GM21786 (cell line): ENCODE data around the gene FARP1.

Experiments
- ATAC-seq: cut with Tn5 transposase; IDR thresholded peaks from one replicate; pipeline ENCODE4 v1.9.1; 2021; ENCODE audit not compliant: unreplicated experiment

Gene FARP1

GRCh38 chr13:98385606-98386005 lies 242.7 kb downstream of the FARP1 start:
- ATAC-seq = no peak

- no peak for ATAC-seq
Measured at GRCh38 chr13:98386637-98387036, 243.7 kb downstream of the FARP1 start.

GRCh38 chr13:98389319-98389718 lies 246.4 kb downstream of the FARP1 start:
- no peak for ATAC-seq

DNA sequence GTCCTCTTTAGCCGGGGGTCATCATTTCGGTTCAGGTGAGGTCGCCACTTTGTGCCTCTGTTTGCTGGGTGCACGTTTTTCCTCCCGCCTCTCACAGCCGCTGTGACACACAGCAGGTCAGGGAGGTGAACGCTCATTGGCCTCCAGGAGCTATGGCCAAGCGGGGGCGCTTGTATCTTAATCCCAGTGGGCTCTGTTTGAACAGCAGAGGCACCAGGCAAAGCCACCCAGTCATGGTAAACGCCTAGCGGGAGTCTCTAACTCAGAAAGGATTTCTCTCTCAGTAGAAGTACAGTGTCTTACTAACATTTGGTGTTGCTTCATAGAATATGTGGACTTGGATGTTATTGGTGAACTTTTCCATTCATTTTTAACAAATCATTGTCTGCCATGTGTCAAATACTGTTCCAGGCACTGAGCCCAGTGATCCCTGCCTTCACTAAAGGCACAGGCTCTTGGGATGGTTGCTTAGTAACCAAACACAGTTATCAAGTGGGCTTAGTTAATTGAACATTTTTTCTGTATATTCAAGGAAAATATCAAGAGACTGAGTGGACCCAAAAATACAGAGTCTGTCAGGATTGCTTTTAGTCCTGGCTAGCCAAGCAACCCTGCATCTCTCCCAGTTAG lies 247.3 kb downstream of the FARP1 start:
- ATAC-seq = no peak

DNA sequence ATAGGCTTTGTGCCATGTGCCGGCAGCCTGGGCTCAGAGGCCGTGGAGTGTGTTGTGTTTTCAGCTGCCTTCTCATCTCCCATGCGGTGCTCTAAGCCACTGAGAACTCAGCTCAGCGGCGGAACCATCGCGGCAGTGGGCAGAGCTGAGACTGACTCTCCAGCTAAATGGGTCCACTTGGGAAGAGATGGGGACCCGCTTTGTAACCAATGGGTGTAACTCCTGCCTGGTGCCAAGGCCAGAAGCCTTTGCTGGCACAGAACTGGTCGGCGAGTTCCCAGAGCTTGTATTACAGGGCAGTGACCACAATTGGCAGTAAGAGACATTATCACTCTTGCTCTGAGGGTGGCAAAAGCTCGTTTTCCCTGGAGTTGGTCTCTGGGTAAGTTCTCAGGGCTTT lies 251.0 kb downstream of the FARP1 start:
- ATAC-seq = no peak

GRCh38 chr13:98394820-98395510 lies 252.1 kb downstream of the FARP1 start:
- ATAC-seq = no peak

GRCh38 chr13:98396071-98396710 lies 253.3 kb downstream of the FARP1 start:
- ATAC-seq = no peak

GRCh38 chr13:98397221-98397620 lies 254.3 kb downstream of the FARP1 start:
- no peak for ATAC-seq

DNA sequence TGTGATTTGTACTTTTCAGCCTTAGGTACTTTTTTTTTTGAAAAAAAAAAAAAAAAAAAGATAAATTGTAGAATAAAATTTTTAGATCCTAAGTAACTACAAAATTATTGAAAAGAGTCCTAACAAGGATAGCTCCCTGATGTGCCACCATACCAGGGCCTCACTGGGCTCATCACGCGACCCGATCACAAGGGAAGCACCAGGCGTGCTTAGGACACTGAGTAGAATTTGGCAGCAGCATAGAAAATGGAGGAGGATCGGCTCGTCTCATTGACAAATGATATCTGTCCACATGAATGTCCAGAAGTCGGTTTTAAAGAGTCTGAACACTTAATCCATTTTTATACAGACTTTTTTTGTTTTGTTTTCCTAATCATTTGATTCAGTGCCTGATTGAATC lies 255.0 kb downstream of the FARP1 start:
- ATAC-seq = no peak

DNA sequence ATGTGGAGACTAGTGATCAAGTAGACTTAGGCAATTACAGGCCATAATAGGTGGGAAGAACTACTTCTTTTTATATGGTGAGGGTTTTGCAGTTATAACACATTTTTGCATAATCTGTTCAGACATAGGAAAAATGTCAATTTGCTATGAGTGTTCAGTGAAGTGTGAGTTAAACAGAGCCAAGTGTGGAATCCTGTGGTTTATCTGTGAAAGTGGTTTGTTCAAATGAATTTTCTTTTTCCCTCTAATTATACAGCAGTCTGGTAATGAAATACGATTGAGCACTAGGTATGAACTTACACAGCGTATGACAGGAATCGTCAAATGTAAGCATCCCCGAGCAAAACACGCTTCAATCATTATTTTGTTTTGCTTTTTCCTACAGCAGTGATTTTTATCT lies 255.7 kb downstream of the FARP1 start:
- no peak for ATAC-seq

- no peak for ATAC-seq
Measured at GRCh38 chr13:98399756-98400155, 256.9 kb downstream of the FARP1 start.

- ATAC-seq = no peak
Measured at GRCh38 chr13:98401934-98402333, 259.0 kb downstream of the FARP1 start.

GRCh38 chr13:98403076-98403475 lies 260.2 kb downstream of the FARP1 start:
- ATAC-seq = no peak

DNA sequence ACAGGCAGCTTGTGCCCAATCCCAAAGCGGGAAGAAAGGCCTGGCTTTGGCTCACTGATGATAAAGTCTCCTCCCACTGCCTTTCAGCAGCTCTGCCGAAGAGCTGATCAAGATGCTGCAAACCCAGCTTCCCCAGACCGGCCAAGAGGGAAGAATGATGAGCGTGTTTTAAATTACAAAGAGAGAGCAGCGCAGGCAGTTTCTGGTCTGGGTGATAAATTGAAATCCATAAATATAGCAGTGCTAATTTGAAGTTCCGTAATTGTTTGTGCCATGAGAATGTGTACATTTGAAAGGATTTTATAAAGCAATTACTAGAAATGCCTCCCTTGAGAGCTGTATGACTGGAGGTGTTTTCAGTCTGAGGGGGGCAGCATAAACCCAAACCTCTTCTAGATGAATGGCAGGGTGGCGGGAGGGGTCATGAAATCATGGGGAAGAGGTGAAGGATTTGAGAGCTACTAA lies 262.2 kb downstream of the FARP1 start:
- ATAC-seq = no peak

- no peak for ATAC-seq
Measured at GRCh38 chr13:98405690-98406344, 262.9 kb downstream of the FARP1 start.

GRCh38 chr13:98406427-98406826 lies 263.5 kb downstream of the FARP1 start:
- no peak for ATAC-seq

DNA sequence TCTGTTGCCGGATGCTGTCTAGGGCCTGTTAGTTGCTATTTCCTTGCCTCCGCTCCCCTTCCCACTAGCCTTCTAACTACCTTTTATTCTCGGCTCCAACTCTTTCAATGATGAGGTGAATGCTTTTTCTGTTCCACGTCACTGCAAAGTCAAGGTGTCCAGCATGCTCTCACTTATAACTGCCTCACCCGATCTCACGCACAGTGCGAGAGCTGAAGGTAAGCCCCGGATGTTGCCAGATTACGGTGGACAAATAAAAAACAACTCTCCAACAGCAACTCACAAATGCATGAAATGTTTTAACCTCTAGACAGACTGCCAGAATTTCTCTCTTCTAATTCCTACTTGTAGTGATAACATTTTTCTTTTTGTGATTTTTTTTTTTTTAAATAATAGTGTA lies 264.1 kb downstream of the FARP1 start:
- ATAC-seq = no peak

- no peak for ATAC-seq
Measured at GRCh38 chr13:98407575-98407974, 264.7 kb downstream of the FARP1 start.

- ATAC-seq = no peak
Measured at GRCh38 chr13:98409281-98409680, 266.4 kb downstream of the FARP1 start.

DNA sequence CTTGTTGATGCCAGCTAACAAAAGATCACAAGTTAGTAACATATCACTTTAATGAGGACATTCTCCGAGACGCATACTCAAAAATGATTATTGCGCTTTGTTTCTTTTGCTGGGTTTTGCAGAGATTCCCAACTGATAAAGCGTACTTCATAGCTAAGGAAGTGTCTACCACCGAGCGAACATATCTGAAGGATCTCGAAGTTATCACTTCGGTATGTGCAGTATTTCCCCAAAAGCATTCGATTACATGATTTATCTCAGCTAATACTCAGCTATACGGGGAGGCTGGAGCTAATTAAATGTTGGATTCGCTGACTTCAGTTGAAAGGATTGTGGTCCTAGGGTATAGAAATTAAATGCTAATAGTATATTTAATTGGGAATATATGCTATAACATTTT lies 267.7 kb downstream of the FARP1 start:
- ATAC-seq = no peak

GRCh38 chr13:98411013-98411412 lies 268.1 kb downstream of the FARP1 start:
- no peak for ATAC-seq
